GM23338 (cell line): ENCODE results near the gene TSPAN13. TPM values are rescaled to one million over a fixed set of nuclear protein-coding genes. Genes with fewer than 3 reads are reported as not detected.

Experiments used
- ATAC-seq: fragments of 200-7000 bp; cut with Tn5 transposase; 3 replicates; pipeline ENCODE4 v1.9.1; 2020
- DNase-seq: peaks from one replicate; pipeline ENCODE4 v3.0.0-alpha.2; 2015; ENCODE audit warnings: low spot score
- H2AFZ ChIP-seq: fragments of 200-600 bp; sonication (generic); 2 replicates; pipeline ENCODE4 v1.8.0; 2016; ENCODE audit warnings: antibody characterized with exemption, mild to moderate bottlenecking, moderate library complexity
- H3F3A ChIP-seq: fragments of 200-600 bp; sonication (generic); replicated peaks from 2 replicates; pipeline ENCODE4 v1.8.0; 2017; ENCODE audit warnings: antibody characterized with exemption, mixed run types, low read depth
- H3K27ac ChIP-seq: fragments of 200-600 bp; sonication (generic); 2 replicates; pipeline ENCODE4 v1.6.1; 2016; ENCODE audit warnings: low read depth
- H3K27me3 ChIP-seq: fragments of 200-600 bp; sonication (generic); 2 replicates; pipeline ENCODE4 v1.8.0; 2016; ENCODE audit warnings: mild to moderate bottlenecking, mixed run types, moderate library complexity; ENCODE audit not compliant: insufficient read depth
- H3K36me3 ChIP-seq: fragments of 200-600 bp; sonication (generic); 2 replicates; pipeline ENCODE4 v1.8.0; 2016; ENCODE audit warnings: mild to moderate bottlenecking; ENCODE audit not compliant: insufficient read depth
- H3K4me1 ChIP-seq: fragments of 200-600 bp; sonication (generic); 2 replicates; pipeline ENCODE4 v1.8.0; 2016; ENCODE audit warnings: mild to moderate bottlenecking, moderate library complexity; ENCODE audit not compliant: insufficient read depth
- H3K4me2 ChIP-seq: fragments of 200-600 bp; sonication (generic); 2 replicates; pipeline ENCODE4 v1.7.1; 2017; ENCODE audit warnings: mixed run types
- H3K4me3 ChIP-seq: fragments of 200-600 bp; sonication (generic); 2 replicates; pipeline ENCODE4 v1.6.1; 2016; ENCODE audit warnings: mixed run types
- H3K79me2 ChIP-seq: fragments of 200-600 bp; sonication (generic); replicated peaks from 2 replicates; pipeline ENCODE4 v1.8.0; 2017; ENCODE audit warnings: mild to moderate bottlenecking; ENCODE audit not compliant: insufficient read depth
- H3K9me2 ChIP-seq: fragments of 200-600 bp; sonication (generic); 2 replicates; pipeline ENCODE4 v1.8.0; 2017; ENCODE audit not compliant: insufficient read depth
- H4K20me1 ChIP-seq: fragments of 200-600 bp; sonication (generic); replicated peaks from 2 replicates; pipeline ENCODE4 v1.8.0; 2017; ENCODE audit warnings: mild to moderate bottlenecking; ENCODE audit not compliant: insufficient read depth
- H3K27ac Mint-ChIP-seq: 2 replicates; pipeline ENCODE4 v1.8.0; 2020; ENCODE audit warnings: inconsistent platforms, mild to moderate bottlenecking, moderate library complexity, mixed read lengths
- H3K27me3 Mint-ChIP-seq: 3 replicates; pipeline ENCODE4 v1.8.0; 2022; ENCODE audit warnings: low read depth, mild to moderate bottlenecking, moderate library complexity, mixed read lengths, inconsistent platforms; ENCODE audit not compliant: insufficient read depth, poor library complexity
- H3K36me3 Mint-ChIP-seq: 3 replicates; pipeline ENCODE4 v1.8.0; 2021; ENCODE audit warnings: low read depth, mild to moderate bottlenecking, inconsistent platforms, moderate library complexity, mixed read lengths
- H3K4me1 Mint-ChIP-seq: 3 replicates; pipeline ENCODE4 v1.8.0; 2020; ENCODE audit warnings: mild to moderate bottlenecking, inconsistent platforms, mixed read lengths
- H3K4me3 Mint-ChIP-seq: 3 replicates; pipeline ENCODE4 v1.8.0; 2021; ENCODE audit warnings: moderate library complexity, mild to moderate bottlenecking, inconsistent platforms, mixed read lengths
- H3K9me3 Mint-ChIP-seq: 3 replicates; pipeline ENCODE4 v1.8.0; 2020; ENCODE audit warnings: moderate library complexity, mild to moderate bottlenecking, inconsistent platforms, mixed read lengths
- CREB1 ChIP-seq: fragments of 250-450 bp; sonication (Bioruptor Pico); IDR thresholded peaks from 2 replicates; pipeline ENCODE4 v1.5.0; 2020; ENCODE audit warnings: low read depth, mild to moderate bottlenecking, moderate library complexity
- CTCF ChIP-seq, 2 experiments: fragments of 200-600 bp in 1 of 2; sonication (generic) in 1 of 2; conservative IDR thresholded peaks; 2 replicates each; pipeline versions ENCODE4 v1.5.1 to v1.6.1; 2016 to 2017; ENCODE audit warnings: antibody characterized with exemption in 2 of 2, low read depth in 2 of 2, mild to moderate bottlenecking in 2 of 2, moderate library complexity in 1 of 2
- ETS1 ChIP-seq: IDR thresholded peaks from 2 replicates; pipeline ENCODE4 v1.6.1; 2016; ENCODE audit warnings: antibody characterized with exemption
- EZH2 ChIP-seq: fragments of 200-600 bp; sonication (generic); IDR thresholded peaks from one replicate; pipeline ENCODE4 v1.8.0; 2017; ENCODE audit warnings: antibody characterized with exemption, mild to moderate bottlenecking, low read depth; ENCODE audit not compliant: unreplicated experiment
- EZH2phosphoT487 ChIP-seq: fragments of 200-600 bp; sonication (generic); IDR thresholded peaks from one replicate; pipeline ENCODE4 v1.8.1; 2018; ENCODE audit warnings: antibody characterized with exemption; ENCODE audit not compliant: unreplicated experiment
- JUNB ChIP-seq: IDR thresholded peaks from one replicate; pipeline ENCODE4 v1.6.1; 2016; ENCODE audit warnings: antibody characterized with exemption; ENCODE audit not compliant: unreplicated experiment
- NANOG ChIP-seq: IDR thresholded peaks from 2 replicates; pipeline ENCODE4 v1.6.1; 2016; ENCODE audit warnings: antibody characterized with exemption, borderline replicate concordance
- POLR2AphosphoS5 ChIP-seq: IDR thresholded peaks from 2 replicates; pipeline ENCODE4 v1.6.1; 2016; ENCODE audit warnings: antibody characterized with exemption, low read depth
- REST ChIP-seq: IDR thresholded peaks from one replicate; pipeline ENCODE4 v1.6.1; 2018; ENCODE audit warnings: antibody characterized with exemption; ENCODE audit not compliant: unreplicated experiment
- STAT1 ChIP-seq: IDR thresholded peaks from one replicate; pipeline ENCODE4 v1.6.1; 2016; ENCODE audit warnings: antibody characterized with exemption; ENCODE audit not compliant: unreplicated experiment
- ZNF114 ChIP-seq: fragments of 250-450 bp; sonication (Bioruptor Pico); IDR thresholded peaks from 2 replicates; pipeline ENCODE4 v1.5.0; 2020; ENCODE audit warnings: mild to moderate bottlenecking, moderate library complexity
- ZNF331 ChIP-seq: fragments of 250-450 bp; sonication (Bioruptor Pico); IDR thresholded peaks from 2 replicates; pipeline ENCODE4 v1.5.0; 2020; ENCODE audit warnings: low read depth, mild to moderate bottlenecking, moderate library complexity
- ZNF462 ChIP-seq: fragments of 250-450 bp; sonication (Bioruptor Pico); IDR thresholded peaks from 2 replicates; pipeline ENCODE4 v1.5.0; 2020; ENCODE audit warnings: mild to moderate bottlenecking, moderate library complexity
- polyA plus RNA-seq: library from polyadenylated mRNA; unstranded; fragments of >200 nt; fragmentation: Nextera tagmentation; extraction: Ambion mirVana; gene quantifications from 2 replicates; pipeline ENCODE4 v1.2.1, GENCODE V29; 2016
- total RNA-seq: library from RNA; depleted of rRNA; stranded (reverse); fragments of >200 nt; shearing (Covaris generic); gene quantifications from 2 replicates; pipeline ENCODE4 v1.2.3, GENCODE V29; 2014

Gene TSPAN13
- total and polyA plus RNA-seq, 2 experiments from 2014 or later: 27.6 to 40.9 TPM

GRCh38 chr7:16794986-16795385, 41.4 kb downstream of the TSPAN13 start:
- H3K4me2 ChIP-seq: no peak overlapping the region
- no peak overlapping the region for H3K27ac ChIP-seq
- no peaks in the 10 kb centered on the region for H3F3A ChIP-seq
- Mint-ChIP-seq H3K27ac (no peak overlapping the region), H3K4me1 (no peaks in the 10 kb centered on the region), H3K4me3 (no peak overlapping the region), H3K9me3 (no peaks in the 10 kb centered on the region; the same call in 1 of the 3 replicates), H3K27me3 (peaks cover 2% of the 10 kb centered on the region), H3K36me3 (peaks cover 3% of the 10 kb centered on the region; the same call in 2 of the 3 replicates)
- ATAC-seq: no peak
- no peaks in the 10 kb centered on the region for H3K9me2 ChIP-seq
- H3K4me1 ChIP-seq: no peaks in the 10 kb centered on the region
- H3K79me2 ChIP-seq: no peaks in the 10 kb centered on the region
- H3K4me3 ChIP-seq: no peak overlapping the region
- H3K27me3 ChIP-seq: no peaks in the 10 kb centered on the region
- no peak for TF ChIP-seq EZH2phosphoT487
- TF ChIP-seq STAT1: no peak
- no peak for TF ChIP-seq EZH2
- TF ChIP-seq ZNF331 (CRISPR knock-in tag): no peak
- no peak for TF ChIP-seq NANOG
- TF ChIP-seq JUNB: no peak
- no peak for TF ChIP-seq REST
- no peak for TF ChIP-seq ZNF462 (CRISPR knock-in tag)
- no peak for TF ChIP-seq ETS1
- no peak for TF ChIP-seq ZNF114
- TF ChIP-seq POLR2AphosphoS5: no peak
- no peak for TF ChIP-seq CTCF (conservative IDR thresholded peaks at IDR 0.05; ENCODE audit: low read depth in 2 of 2)
- TF ChIP-seq CREB1 (CRISPR knock-in tag): no peak
- no peaks in the 10 kb centered on the region for H3K36me3 ChIP-seq
- no peaks in the 10 kb centered on the region for H4K20me1 ChIP-seq
- no peak for DNase-seq
- H2AFZ ChIP-seq: no peak overlapping the region
